IPS-15b (cell line): ENCODE data around the gene OSBPL6.
"Not testable (repeated sequence)": the region's sequence is repeated elsewhere in the genome, so short reads cannot be mapped to it uniquely, and the experiment has no call there.

Source experiments
- H3K27me3 ChIP-seq: one replicate; pipeline ENCODE4 v1.6.1; 2013; ENCODE audit warnings: low read length; ENCODE audit not compliant: control insufficient read depth, insufficient read depth
- H3K36me3 ChIP-seq: one replicate; pipeline ENCODE4 v1.6.1; 2013; ENCODE audit warnings: low read length; ENCODE audit not compliant: control insufficient read depth, insufficient read depth
- H3K4me1 ChIP-seq: one replicate; pipeline ENCODE4 v1.6.1; 2013; ENCODE audit warnings: mild to moderate bottlenecking, low read length; ENCODE audit not compliant: control insufficient read depth, insufficient read depth
- H3K4me3 ChIP-seq: one replicate; pipeline ENCODE4 v1.5.1; 2013; ENCODE audit warnings: low read depth, low read length
- H3K9ac ChIP-seq: one replicate; pipeline ENCODE4 v1.6.1; 2013; ENCODE audit warnings: low read depth, mild to moderate bottlenecking, low read length
- H3K9me3 ChIP-seq: one replicate; pipeline ENCODE4 v1.6.1; 2013; ENCODE audit warnings: mild to moderate bottlenecking, low read length; ENCODE audit not compliant: control insufficient read depth, insufficient read depth

Gene OSBPL6

GRCh38 chr2:178418426-178418825, 224.1 kb downstream of the OSBPL6 start:
- peaks cover 2% of the 10 kb centered on the region for H3K4me1 ChIP-seq
- H3K9ac ChIP-seq = no peak overlapping the region
- H3K4me3 ChIP-seq = no peak overlapping the region
- peaks cover 4% of the 10 kb centered on the region for H3K36me3 ChIP-seq
- H3K27me3 ChIP-seq = no peaks in the 10 kb centered on the region
- H3K9me3 ChIP-seq = no peaks in the 10 kb centered on the region

DNA sequence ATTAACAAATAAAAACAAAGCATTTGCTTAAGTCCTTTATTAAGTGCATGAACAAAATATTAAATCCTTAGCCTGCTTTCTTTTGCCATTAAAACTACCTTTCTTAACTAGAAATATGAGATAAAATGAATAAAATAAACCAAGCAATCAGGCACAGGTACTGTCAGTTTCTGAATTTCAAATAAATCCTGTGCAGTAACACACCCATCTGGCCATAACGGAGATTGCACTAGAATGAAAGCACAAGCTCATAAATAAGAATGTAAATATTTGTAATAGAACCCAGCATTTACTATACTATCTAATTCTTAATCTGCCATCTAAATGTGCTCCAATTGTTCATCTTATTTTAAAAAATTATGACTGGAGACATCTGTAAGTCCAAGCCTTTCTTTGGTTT, 224.8 kb downstream of the OSBPL6 start:
- Histone ChIP-seq H3K36me3 (peaks cover 4% of the 10 kb centered on the region), H3K4me1 (peaks cover 2% of the 10 kb centered on the region), H3K27me3 (no peaks in the 10 kb centered on the region), H3K4me3 (no peak overlapping the region), H3K9ac (no peak overlapping the region), H3K9me3 (no peaks in the 10 kb centered on the region)

GRCh38 chr2:178420463-178420999, 226.2 kb downstream of the OSBPL6 start:
- Histone ChIP-seq H3K9me3 (no peaks in the 10 kb centered on the region), H3K9ac (no peak overlapping the region), H3K36me3 (peaks cover 4% of the 10 kb centered on the region), H3K27me3 (no peaks in the 10 kb centered on the region), H3K4me3 (no peak overlapping the region), H3K4me1 (no peaks in the 10 kb centered on the region)

- no peaks in the 10 kb centered on the region for H3K4me1 ChIP-seq
- H3K36me3 ChIP-seq = peaks cover 7% of the 10 kb centered on the region
Observed at GRCh38 chr2:178422097-178422496, 227.8 kb downstream of the OSBPL6 start.

DNA sequence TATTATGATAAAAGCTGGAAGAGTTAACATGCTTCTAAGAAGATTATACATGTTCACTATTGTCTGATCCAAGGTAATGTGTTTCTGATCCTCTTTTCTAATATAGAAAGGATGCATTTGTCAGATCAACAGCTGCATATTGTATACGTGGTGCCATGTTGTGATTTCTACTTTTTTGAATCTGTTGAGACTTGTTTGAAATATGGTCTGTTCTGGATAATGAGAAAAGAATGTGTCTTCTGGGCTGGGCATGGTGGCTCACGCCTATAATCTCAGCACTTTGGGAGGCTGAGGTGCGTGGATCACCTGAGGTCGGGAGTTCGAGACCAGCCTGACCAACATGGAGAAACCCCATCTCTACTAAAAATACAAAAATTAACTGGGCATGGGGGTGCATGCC, 229.4 kb downstream of the OSBPL6 start:
- H3K27me3 ChIP-seq, H3K4me1 ChIP-seq, H3K9ac ChIP-seq, H3K4me3 ChIP-seq, H3K9me3 ChIP-seq, H3K36me3 ChIP-seq: not testable (repeated sequence)

More at GRCh38 chr2:178422097-178422496, 227.8 kb downstream of the OSBPL6 start:
- Histone ChIP-seq H3K9ac (no peak overlapping the region), H3K27me3 (no peaks in the 10 kb centered on the region), H3K4me3 (no peak overlapping the region), H3K9me3 (no peaks in the 10 kb centered on the region)

DNA sequence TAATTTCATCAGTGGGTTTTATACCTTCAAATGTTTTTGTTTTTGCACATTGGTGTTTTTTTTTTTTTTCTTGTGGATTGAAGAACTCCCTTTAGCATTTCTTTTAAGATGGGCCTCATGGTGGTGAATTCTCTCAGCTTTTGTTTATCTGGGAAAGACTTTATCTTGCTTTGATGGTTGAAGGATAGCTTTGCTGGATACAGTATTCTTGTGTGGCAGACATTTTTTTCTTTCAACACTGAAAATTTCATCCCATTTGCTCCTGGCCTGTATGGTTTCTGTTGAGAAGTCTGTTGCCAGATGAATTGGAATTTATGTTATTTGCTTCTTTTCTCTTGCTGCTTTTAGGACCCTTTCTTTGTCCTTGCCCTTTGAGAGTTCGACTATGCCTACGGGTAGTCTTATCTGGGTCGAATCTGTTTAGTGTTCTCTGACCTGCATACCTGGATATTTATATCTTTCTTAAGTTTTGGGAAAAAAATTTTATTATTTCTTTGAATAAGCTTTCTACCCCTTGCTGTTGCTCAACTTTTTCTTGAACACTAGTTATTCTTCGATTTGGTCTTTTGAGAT, 231.0 kb downstream of the OSBPL6 start:
- peaks cover 7% of the 10 kb centered on the region for H3K36me3 ChIP-seq
- no peaks in the 10 kb centered on the region for H3K9me3 ChIP-seq
- no peaks in the 10 kb centered on the region for H3K4me1 ChIP-seq
- no peak overlapping the region for H3K9ac ChIP-seq
- H3K27me3 ChIP-seq = no peaks in the 10 kb centered on the region
- no peak overlapping the region for H3K4me3 ChIP-seq

DNA sequence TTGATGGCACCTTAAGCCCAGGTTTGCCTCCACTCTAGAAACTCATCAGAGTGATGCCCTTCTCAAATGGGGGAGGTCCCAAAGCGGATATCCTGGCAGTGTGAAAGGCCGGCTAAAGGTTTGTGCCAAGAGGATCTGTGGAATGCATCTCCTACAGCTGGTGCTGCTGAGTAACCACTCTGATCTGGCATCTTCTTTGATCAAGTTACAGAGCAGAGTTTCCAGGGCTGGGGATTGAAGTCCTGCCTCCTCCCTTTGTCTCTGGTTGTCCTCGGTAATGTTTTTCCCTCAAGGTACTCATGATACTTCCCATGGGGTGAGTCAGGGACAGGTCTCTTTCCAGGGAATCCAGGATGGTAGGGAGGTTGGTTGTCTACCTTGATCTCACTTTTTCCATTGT, 232.1 kb downstream of the OSBPL6 start:
- H3K9ac ChIP-seq = no peak overlapping the region
- H3K27me3 ChIP-seq = no peaks in the 10 kb centered on the region
- H3K4me3 ChIP-seq = no peak overlapping the region
- H3K36me3 ChIP-seq = peaks cover 4% of the 10 kb centered on the region
- H3K9me3 ChIP-seq = no peaks in the 10 kb centered on the region
- no peaks in the 10 kb centered on the region for H3K4me1 ChIP-seq

DNA sequence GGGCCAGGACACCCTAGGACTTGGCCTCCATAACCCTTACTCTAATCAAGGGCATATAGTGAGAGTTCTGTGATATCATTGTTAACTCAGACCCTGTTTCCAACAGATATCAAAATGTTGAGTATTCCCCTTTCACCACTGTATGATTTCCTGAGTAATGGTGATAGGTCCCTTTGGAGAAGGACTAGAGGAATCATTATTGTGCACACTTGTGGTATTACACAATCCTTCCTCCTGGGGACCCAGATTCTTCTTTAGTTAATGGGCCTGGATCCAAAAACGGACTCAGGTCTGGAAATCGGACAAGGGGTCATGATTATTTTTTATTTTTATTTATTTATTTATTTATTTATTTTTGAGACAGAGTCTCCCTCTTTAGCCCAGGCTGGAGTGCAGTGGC, 233.1 kb downstream of the OSBPL6 start:
- Histone ChIP-seq H3K4me1 (no peaks in the 10 kb centered on the region), H3K36me3 (peaks cover 3% of the 10 kb centered on the region), H3K27me3 (no peaks in the 10 kb centered on the region), H3K9ac (no peak overlapping the region), H3K9me3 (no peaks in the 10 kb centered on the region), H3K4me3 (no peak overlapping the region)

DNA sequence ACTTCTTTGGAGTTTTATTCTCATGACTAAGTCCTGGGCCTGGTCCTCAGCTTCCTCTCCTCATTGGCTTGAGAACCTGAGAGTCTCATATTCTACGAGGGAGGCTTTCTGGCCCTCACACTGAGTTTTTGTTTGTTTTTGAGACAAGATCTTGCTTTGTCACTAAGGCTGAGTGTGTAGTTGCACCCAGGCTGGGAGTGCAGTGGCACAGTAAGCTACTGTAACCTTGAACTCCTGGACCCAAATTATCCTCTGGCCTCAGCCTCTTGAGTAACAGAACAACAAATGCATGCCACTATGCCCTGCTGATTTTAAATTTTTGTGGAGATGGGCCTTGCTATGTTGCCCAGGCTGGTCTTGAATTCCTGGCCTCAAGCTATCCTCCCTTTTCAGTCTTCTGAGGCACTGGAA, 234.1 kb downstream of the OSBPL6 start:
- Histone ChIP-seq H3K4me3 (no peak overlapping the region), H3K4me1 (no peaks in the 10 kb centered on the region), H3K36me3 (peaks cover 3% of the 10 kb centered on the region), H3K9me3 (no peaks in the 10 kb centered on the region), H3K9ac (no peak overlapping the region), H3K27me3 (no peaks in the 10 kb centered on the region)

- no peaks in the 10 kb centered on the region for H3K4me1 ChIP-seq
- no peak overlapping the region for H3K9ac ChIP-seq
- no peak overlapping the region for H3K4me3 ChIP-seq
- H3K27me3 ChIP-seq = no peaks in the 10 kb centered on the region
- peaks cover 3% of the 10 kb centered on the region for H3K36me3 ChIP-seq
- no peaks in the 10 kb centered on the region for H3K9me3 ChIP-seq
Observed at GRCh38 chr2:178429336-178429735, 235.0 kb downstream of the OSBPL6 start.

DNA sequence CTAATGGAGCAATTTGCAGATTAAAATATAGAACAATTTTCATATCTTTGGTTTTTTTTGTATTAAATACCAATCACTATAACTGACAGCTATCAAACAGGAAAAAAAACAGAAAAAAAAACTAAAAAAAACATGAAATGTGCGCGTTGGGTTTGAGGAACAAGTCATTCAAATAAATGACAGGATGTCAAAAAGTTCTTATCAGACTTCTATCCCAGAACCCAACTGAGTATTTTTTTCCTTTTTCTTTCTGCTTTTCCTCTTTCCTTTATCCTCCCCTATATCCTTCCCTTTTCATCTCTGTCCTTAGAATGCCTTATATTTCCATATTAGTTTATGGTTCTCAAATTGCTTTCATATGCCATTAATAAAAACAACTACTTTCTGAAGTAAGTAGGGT, 242.3 kb downstream of the OSBPL6 start:
- no peaks in the 10 kb centered on the region for H3K27me3 ChIP-seq
- no peak overlapping the region for H3K9ac ChIP-seq
- H3K36me3 ChIP-seq = no peaks in the 10 kb centered on the region
- H3K4me1 ChIP-seq = no peaks in the 10 kb centered on the region
- H3K9me3 ChIP-seq = no peaks in the 10 kb centered on the region
- H3K4me3 ChIP-seq = no peak overlapping the region

GRCh38 chr2:178441426-178441825, 247.1 kb downstream of the OSBPL6 start:
- no peak overlapping the region for H3K4me3 ChIP-seq
- no peaks in the 10 kb centered on the region for H3K9me3 ChIP-seq
- H3K36me3 ChIP-seq = peaks cover 10% of the 10 kb centered on the region
- no peaks in the 10 kb centered on the region for H3K27me3 ChIP-seq
- no peaks in the 10 kb centered on the region for H3K4me1 ChIP-seq
- H3K9ac ChIP-seq = no peak overlapping the region
